ENCODE data around the gene ABR.

GRCh38 chr17:1143573-1143972 is 36.2 kb downstream of the ABR start:
- TF ChIP-seq SKIL (CRISPR knock-in tag; IDR thresholded peaks at IDR 0.05; ENCODE audit: borderline replicate concordance), result no peak
- no peak for TF ChIP-seq CTCF (CRISPR knock-in tag; IDR thresholded peaks at IDR 0.05)
- no peak for TF ChIP-seq TARDBP (CRISPR knock-in tag; IDR thresholded peaks at IDR 0.05)
- TF ChIP-seq ZBTB1 (CRISPR knock-in tag; IDR thresholded peaks at IDR 0.05; ENCODE audit: borderline replicate concordance), result no peak
- TF ChIP-seq ZNF33A (CRISPR knock-in tag; IDR thresholded peaks at IDR 0.05; ENCODE audit: borderline replicate concordance), result no peak
- TF ChIP-seq EZH2 (conservative IDR thresholded peaks at IDR 0.05; ENCODE audit: low read depth, low read length), result no peak
- TF ChIP-seq HMGXB4 (CRISPR knock-in tag; IDR thresholded peaks at IDR 0.05; ENCODE audit: borderline replicate concordance in 1 of 2, low read depth in 1 of 2), result no peak
- TF ChIP-seq NR1H2 (CRISPR knock-in tag; IDR thresholded peaks at IDR 0.05; ENCODE audit: borderline replicate concordance, low read depth), result no peak
- TF ChIP-seq, protein P1, sequence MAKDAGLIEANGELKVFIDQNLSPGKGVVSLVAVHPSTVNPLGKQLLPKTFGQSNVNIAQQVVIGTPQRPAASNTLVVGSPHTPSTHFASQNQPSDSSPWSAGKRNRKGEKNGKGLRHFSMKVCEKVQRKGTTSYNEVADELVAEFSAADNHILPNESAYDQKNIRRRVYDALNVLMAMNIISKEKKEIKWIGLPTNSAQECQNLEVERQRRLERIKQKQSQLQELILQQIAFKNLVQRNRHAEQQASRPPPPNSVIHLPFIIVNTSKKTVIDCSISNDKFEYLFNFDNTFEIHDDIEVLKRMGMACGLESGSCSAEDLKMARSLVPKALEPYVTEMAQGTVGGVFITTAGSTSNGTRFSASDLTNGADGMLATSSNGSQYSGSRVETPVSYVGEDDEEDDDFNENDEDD (CRISPR knock-in tag; IDR thresholded peaks at IDR 0.05; ENCODE audit: borderline replicate concordance), result no peak
- TF ChIP-seq ZNF510 (CRISPR knock-in tag; IDR thresholded peaks at IDR 0.05; ENCODE audit: low read depth), result no peak
- no peak for TF ChIP-seq JUN (CRISPR knock-in tag; IDR thresholded peaks at IDR 0.05)
